ENCODE results near the gene MRPL17. TPM values are rescaled to one million over a fixed set of nuclear protein-coding genes. Genes with fewer than 3 reads are reported as not detected.
A peak's percentile ranks its signal among the peaks of the same experiment; 100 is the strongest.
"Not testable (repeated sequence)": the region's sequence is repeated elsewhere in the genome, so short reads cannot be mapped to it uniquely, and the experiment has no call there.

Gene MRPL17
- polyA plus RNA-seq, 4 donors = 64.7 to 81.0 (median 72.8) TPM

DNA sequence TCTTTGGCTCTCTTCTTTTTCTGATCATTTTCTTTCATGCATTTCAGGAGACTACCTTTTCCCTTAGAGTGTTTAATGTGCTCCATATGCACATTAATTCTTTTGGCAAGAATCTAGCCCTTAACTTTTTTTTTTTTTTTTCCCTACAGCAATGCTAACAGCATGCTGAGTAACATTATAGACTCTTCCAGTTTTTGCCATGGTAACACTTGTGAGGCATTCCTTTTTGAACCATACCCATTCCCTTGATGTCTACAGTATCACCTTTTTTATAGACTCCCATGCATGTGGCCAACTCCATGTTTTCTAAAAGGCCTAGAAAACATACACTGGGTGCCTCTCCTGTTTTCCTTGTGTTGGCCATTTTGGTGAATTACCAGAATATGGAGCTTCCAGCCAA lies 2.9 kb upstream of the MRPL17 start:
- DNase-seq (ENCODE audit: low read depth in 4 of 4, low spot score in 2 of 4) = no peak

DNA sequence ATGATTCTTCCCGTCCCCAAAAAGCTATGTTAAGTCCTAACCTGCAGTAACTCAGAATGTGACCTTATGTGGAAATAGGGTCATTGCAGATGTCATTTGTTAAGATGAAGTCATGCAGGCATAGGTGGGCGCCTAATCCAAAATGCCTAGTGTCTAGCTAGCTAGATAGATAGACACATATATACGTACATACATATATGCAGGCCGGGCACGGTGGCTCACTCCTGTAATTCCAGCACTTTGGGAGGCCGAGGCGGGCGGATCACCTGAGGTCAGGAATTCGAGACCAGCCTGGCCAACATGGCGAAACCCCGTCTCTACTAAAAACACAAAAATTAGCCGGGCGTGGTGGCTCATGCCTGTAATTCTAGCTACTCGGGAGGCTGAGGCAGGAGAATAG lies 928 bp upstream of the MRPL17 start:
- DNase-seq (ENCODE audit: low read depth in 4 of 4, low spot score in 2 of 4) = not testable (repeated sequence)

DNA sequence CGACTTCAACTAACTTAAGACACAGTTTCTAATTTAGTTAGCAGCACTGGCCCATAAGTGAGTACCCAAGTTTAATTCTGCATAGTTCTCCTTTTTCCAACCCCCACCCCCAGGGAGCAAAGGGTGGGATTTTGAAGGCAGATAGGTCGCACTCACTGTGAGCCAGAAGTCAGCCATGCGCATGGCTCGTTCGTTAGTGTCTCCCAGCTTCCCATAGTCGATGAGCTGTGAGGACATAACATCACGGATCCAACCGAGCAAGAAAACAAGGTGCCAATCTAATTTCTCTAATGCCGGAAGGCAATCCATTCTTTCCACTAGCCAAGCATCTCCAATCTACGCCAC lies 577 bp downstream of the MRPL17 start:
- peak in 1 of 4 donors; percentile 3 for DNase-seq (ENCODE audit: low read depth in 4 of 4, low spot score in 2 of 4)

DNA sequence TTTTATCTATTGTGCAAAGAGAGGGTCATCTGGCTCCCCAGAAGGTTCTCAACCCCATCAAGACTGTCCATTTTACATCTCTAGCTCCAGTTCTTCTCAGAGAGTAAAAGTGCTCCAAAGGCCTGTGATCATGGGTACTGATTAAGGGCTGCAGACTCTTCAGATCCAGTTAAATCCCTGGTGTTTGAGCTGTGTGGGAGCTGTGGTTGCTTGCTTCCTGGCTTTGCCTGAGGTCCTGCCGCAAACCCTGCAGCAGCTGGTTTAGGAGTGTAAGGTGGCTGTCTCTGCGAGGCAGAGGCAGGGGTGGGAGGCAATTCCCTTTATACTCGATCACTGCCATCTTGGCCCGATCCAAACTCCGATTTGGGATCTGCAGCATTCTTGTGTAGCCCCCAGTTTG lies 1.2 kb downstream of the MRPL17 start:
- no peak for DNase-seq (ENCODE audit: low read depth in 4 of 4, low spot score in 2 of 4)

DNA sequence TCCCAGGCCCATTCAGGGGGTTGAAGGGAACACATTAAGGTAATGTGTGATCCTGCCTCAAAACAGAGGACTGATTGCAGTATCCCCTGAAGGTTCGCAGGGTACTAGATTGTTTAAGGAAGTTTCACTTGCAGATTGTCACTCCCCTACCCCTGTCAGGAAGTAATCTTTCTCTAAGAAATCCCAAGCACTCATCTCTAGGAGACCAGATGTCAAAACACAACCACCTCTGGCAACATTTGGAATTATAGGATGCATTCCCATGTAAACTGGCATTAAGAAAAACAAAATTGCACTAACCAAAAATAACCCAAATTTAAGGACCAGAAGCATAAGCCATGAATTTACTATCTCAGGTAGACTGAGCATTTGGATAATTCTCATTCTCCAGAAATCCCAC lies 1.6 kb downstream of the MRPL17 start:
- no peak for DNase-seq (ENCODE audit: low read depth in 4 of 4, low spot score in 2 of 4)

DNA sequence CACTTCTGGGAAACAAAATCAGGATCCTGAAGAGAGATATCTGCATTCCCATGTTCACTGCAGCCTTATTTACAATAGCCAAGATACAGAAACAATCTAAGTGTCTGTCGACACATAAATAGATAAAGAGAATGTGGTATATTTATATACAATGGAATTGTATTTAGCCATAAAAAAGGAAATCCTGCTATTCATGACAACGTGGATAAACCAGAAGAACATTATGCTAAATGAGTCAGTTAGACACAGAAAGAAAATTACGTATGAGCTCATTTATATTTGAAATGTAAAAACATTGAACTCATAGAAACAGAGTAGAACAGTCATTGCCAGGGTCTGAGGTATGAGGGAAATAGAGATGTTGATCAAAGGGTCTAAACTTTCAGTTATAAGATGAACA lies 6.1 kb downstream of the MRPL17 start:
- no peak for DNase-seq (ENCODE audit: low read depth in 4 of 4, low spot score in 2 of 4)

DNA sequence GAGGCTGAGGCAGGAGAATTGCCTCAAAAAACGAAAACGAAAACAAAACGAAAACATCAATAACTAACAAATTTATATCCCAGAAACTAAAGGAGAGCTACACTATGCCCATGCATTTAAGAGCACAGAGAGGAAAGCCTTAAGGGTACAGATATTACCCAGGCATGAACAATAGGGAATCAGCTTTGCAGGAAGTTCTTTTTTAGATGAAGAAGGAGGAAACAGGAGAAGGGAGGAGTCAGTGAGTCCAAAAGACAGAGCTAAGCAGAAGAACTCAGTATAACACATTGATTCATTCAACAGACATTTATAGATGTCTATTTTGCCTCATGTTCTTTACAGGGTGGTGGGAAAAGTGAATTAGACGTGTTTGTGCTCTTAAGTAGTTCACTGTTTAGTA lies 8.3 kb downstream of the MRPL17 start:
- no peak for DNase-seq (ENCODE audit: low read depth in 4 of 4, low spot score in 2 of 4)

DNA sequence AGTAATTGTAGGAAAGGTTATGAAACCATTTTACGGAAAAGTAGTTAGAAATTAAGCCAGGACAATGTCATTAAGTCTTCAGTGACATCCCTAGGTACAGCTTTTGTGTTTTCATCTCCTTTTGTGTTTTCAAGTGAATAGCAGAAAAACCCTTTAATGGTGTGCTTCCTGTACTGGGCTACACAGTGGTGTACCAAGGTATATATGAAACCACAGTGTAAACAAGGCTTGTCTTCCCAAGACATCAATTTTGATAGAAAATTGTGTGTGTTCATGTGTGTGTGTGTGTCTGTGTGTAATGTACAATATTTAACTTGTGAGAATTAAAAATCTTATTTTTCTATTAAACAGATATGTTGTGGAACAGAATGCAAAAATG lies 8.9 kb downstream of the MRPL17 start:
- DNase-seq (ENCODE audit: low read depth in 4 of 4, low spot score in 2 of 4) = no peak

DNA sequence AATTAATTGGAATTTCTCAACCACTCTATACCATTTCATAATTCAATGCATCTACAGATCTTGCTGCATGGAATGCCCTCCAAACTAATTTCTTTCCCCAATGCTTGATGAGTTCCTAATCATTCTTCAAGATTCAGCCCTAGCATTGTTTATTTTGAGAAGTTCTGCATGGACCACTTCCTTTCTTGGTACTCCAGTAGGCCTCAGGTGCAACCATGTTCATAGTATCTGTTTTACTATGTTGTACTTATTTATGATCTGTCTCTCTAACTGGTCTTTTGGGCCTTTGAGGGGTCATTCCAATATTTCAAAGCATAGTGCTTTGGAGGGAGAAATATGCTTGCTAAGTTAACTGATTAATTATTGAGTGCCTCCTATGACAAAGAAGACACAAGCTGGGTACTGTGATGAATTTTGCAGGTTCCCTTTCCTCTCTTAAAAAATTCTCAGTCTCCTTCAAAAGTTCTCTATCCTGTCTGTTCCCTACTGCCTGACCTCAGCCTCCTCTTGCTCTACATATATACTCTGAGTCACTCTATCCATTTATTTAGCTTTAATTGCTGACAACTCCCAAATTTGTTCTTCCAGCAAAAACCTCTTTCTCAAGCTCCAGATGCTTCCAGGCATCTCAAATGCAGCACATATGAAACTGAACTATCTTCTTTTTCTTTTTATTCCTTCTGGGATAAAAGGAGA lies 9.5 kb downstream of the MRPL17 start:
- no peak for DNase-seq (ENCODE audit: low read depth in 4 of 4, low spot score in 2 of 4)

DNA sequence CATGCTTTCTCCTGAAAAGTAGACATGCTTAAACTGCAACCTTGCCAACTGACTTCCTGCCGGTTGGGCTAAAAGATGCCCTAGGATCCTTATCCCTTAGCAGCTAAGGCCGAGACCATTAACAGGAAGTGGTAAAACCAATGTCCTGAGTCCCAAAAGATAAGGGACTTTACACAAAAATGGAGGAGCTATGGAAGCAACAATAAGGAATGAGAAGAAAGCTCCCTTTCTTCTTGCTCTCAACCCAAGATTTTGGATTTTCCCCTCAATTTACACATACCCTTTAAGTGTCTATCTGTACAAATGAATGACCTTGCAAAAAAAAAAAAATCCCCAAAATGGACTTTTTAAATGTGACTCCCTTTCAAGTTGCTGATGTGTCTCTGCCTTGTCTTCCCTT lies 11.1 kb downstream of the MRPL17 start:
- DNase-seq (ENCODE audit: low read depth in 4 of 4, low spot score in 2 of 4) = no peak

DNA sequence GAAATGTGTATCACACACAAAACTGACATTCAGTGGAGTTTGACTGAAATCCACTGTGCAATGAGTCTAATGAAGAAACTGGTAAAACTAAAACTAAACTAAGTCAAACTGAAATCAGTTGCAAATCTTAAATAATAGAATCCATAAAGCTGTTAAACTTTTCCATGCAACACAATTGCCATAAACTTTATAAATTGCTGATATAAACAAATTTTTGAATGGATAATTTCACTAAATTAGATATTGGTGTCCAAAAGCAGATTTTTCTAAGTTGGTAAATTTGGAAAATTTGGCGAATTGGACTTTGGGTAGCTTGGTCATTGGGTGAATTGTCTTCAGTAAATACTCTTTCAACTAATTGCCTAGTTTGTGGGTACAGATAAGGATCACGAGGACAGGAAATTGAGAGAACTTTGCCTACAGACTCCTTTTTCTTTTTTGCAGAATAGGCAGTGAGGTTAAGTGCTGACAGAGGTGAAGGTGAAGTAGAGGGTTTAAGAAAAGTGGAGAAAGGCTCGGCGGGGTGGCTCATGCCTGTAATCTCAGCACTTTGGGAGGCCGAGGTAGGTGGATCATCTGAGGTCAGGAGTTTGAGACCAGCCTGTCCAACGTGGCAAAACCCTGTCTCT lies 12.8 kb downstream of the MRPL17 start:
- no peak for DNase-seq (ENCODE audit: low read depth in 4 of 4, low spot score in 2 of 4)

DNA sequence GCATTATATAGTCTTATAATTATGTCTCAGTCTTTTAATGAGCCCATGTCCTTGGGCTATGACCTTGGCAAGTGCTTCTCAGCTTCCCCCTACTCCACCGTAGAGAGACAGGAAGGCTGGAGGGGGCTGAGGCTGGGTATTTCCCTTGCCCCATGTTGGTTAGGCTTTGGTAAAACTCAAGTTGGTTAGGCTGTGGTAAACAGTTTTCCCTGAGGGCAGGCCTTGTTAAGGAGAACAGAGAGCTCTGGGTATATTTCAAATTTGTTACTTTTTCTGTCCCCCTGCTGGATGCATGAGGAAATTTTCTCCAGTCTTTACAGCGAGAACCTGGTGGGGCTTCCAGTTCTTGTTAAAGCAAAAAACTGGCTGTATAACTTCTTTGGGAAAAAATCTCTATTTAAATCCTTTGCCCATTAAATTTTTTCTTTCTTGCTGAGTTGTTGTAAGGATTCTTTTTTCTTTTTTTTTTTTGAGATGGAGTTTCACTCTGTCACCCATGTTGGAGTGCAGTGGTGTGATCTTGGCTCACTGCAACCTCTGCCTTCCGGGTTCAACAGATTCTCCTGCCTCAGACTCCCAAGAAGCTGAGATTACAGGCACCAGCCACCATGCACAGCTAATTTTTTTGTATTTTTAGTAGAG lies 15.3 kb downstream of the MRPL17 start:
- no peak for DNase-seq (ENCODE audit: low read depth in 4 of 4, low spot score in 2 of 4)

DNA sequence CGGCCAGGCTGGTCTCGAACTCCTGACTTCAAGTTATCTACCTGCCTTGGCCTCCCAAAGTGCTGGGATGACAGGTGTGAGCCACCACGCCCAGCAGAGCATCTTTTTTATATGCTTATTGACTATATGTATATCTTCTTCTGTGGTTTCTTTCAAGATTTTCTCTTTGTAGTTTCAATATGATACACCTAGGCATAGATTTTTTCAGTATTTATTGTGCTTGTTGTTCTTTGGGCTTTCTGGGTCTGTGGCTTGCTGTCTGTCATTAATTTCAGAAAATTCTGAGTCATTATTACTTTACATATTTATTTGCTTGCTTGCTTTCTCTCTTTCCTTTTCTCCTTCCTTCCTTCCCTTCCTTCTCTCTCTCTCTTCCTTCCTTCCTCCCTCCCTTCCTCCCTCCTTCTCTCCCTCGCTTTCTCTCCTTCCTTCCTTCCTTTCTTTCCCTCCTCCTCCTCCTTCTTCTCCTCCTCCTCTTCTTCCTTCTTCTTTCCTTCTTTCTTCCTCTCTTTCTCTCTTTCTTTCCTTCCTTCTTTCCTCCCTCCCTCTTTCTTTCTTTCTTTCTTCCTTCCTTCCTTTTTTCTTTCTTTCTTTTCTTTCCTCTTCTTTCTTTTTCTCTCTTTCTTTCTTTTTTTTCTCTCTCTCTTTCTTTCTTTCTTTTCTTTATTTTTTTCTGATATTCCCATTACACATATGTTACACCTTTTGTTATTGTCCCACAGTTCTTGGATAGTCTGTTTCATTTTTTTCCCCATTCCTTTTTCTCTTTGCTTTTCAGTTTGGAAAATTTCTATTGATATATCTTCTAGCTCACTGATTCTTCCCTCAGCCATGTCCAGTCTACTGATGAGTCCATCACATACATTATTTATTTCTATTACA lies 16.6 kb downstream of the MRPL17 start:
- no peak for DNase-seq (ENCODE audit: low read depth in 4 of 4, low spot score in 2 of 4)

DNA sequence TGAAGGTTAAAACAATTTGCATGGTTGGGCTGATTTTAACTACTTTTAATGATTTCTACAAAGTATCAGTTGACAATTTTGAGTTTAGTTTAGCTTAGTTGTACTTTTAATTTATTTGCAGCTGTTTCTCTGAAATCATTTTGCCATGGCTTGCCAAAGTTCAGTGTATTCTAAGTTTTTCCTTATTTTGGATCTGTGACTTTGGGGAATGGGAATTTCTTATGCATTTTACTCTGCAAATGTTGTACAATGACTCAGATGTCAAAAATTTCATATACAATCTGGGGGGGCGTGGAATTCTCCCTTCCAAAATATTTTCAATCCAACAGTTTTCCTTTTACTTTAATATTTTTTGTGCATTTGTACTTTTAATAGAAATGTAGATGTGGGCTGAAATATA lies 18.6 kb downstream of the MRPL17 start:
- no peak for DNase-seq (ENCODE audit: low read depth in 4 of 4, low spot score in 2 of 4)

DNA sequence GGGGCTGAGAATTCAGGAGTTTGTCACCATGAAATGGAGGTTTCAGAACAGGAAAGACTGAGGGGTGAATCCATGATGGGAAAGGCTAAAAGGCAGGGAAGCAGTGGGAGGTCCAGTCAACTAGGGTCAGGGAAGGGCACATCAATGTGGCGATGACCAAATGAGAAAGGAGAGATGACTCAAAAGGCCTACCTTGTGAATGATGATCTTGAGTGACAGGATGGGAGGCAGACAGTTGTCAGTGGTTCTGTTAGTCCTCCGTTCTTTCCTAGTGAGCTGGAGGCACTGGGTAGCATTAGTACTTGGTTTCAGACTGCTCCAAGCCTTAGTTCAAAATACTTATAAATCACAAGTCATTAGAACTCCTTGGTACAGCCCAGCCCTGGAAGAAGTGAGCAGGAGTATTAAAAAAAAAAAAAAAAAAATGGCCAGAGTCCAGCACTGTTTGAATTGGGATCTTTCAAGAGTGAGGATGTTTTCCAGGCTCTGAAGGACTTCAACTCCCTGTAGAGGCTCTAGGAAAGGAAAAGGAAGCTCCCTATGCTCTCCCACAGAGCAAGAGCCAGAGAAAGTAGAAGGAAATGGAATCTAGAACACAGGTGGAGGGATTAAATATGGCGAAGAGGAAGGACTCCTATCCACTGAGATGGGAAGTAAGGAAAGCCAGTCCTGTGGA lies 19.2 kb downstream of the MRPL17 start:
- no peak for DNase-seq (ENCODE audit: low read depth in 4 of 4, low spot score in 2 of 4)

DNA sequence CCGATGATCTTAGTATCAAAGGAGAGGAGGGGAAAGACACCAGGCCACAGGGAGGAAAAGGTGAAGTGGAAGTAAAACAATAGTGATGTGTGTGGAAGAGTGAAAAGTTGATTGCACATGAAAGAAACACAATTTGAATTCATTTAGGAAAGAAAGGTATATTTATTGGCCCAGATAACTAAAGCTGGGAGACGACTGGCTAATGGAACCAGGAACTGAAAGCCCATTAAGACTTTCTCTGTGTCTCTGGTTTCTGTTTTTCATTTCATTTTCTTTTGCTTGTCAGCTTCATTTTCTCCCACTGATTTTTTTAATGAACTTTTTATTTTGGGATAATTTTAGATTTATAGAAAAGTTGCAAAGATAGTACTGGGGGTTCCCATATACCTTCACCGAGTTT lies 22.4 kb downstream of the MRPL17 start:
- DNase-seq (ENCODE audit: low read depth in 4 of 4, low spot score in 2 of 4) = no peak

DNA sequence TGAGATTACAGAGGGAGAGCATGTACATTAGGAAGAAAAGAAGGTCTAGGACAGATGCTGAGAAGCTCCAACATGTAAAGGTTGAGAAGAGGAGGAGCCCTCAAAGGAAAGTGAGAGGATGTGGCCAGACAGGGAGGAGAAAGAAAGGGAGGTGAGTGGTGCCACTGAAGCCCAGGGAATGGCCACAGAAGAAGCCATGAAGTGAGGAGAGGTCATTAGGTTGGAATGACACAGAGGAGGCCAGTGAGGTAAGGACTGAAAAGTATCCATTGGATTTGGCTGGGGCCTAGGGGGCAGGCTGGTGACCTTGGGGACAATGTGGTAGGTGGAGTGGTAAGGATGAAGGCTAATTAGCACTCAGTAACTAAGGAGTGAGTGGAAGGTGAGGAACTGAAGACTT lies 24.5 kb downstream of the MRPL17 start:
- DNase-seq (ENCODE audit: low read depth in 4 of 4, low spot score in 2 of 4) = no peak

DNA sequence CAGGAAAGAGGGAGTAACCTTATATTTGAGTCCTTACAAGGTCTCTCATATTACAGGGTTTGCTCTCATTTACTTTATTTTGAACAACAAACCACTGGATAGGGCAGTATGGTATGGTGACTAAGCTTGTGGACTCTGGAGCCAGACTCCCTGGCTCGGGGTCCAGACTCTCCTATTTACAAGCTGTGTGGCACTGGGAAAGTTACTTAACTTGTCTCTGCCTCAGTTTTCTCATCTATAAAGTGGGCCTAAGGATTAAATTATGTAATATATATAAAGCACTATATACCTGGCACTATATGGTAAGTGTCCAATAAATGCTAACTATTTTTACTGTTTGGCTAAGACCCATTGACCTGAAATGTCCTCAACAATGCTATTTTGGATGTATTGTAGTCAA lies 25.8 kb downstream of the MRPL17 start:
- DNase-seq (ENCODE audit: low read depth in 4 of 4, low spot score in 2 of 4) = no peak

DNA sequence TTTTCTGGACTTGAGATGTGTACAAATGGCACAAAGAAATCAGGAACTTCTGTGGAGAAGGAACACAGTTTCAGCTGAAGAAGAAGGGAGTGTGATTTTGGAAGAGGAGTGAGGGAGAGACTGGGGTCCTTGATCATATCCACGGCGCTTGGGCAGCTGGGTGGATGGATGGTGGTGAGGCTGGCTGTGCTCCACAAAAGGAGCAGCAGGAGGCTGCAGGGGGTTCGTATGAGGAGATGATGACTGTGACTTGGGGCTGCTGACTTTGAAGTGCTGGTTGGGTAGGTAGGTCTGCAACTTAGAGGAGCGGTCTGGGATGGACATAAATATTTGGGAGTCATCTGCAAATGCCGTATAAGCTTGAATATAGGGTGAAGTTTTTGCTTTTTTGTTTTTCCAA lies 26.2 kb downstream of the MRPL17 start:
- no peak for DNase-seq (ENCODE audit: low read depth in 4 of 4, low spot score in 2 of 4)

DNA sequence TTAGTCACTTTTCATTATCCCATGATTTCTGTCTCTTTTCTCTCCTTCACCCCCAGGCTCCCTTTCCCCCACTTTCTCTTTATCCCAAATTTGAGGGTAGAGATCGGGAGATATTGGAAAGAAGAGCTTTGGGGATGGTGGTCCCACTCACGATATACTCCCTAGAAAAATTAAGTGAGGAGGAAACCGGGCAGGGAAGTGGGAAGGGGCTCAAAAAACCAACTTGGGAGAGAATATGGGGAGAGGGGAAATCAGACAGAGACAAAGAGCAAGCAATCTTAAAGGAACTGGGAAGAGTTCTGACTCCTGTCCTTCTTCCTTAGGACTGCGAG lies 26.6 kb downstream of the MRPL17 start:
- no peak for DNase-seq (ENCODE audit: low read depth in 4 of 4, low spot score in 2 of 4)
